Left ventricle myocardium inferior (tissue), 1 donor: ENCODE data around the gene SH3PXD2B. TPM values are rescaled to one million over a fixed set of nuclear protein-coding genes. Genes with fewer than 3 reads are reported as not detected.

Experiments
- DNase-seq: peaks from one replicate; pipeline ENCODE4 v3.0.0-alpha.2; 2020
- H3K27ac ChIP-seq: fragments of 200-600 bp; replicated peaks from 2 replicates; pipeline ENCODE4 v1.8.0; 2021
- H3K27me3 ChIP-seq: fragments of 200-600 bp; 2 replicates; pipeline ENCODE4 v1.8.0; 2021; ENCODE audit warnings: low read depth
- H3K36me3 ChIP-seq: fragments of 200-600 bp; 2 replicates; pipeline ENCODE4 v1.8.0; 2021
- H3K4me1 ChIP-seq: fragments of 200-600 bp; 2 replicates; pipeline ENCODE4 v1.8.0; 2021
- H3K4me3 ChIP-seq: fragments of 200-600 bp; 2 replicates; pipeline ENCODE4 v1.8.0; 2021; ENCODE audit warnings: mild to moderate bottlenecking, moderate library complexity
- H3K9me3 ChIP-seq: fragments of 200-600 bp; replicated peaks from 2 replicates; pipeline ENCODE4 v1.8.0; 2021
- CTCF ChIP-seq: fragments of 200-600 bp; IDR thresholded peaks from 2 replicates; pipeline ENCODE4 v1.8.0; 2021; ENCODE audit warnings: antibody characterized with exemption, mild to moderate bottlenecking, borderline replicate concordance
- intact Hi-C: fragments of 100-400 bp; cut with micrococcal nuclease; formaldehyde crosslinking; loops from one replicate; pipeline ENCODE4 v1.11.0; 2022
- total RNA-seq: library from RNA; stranded (reverse); fragmentation: NEBNext Ultra II Directional; extraction: Animal tissue kit (Norgen Biotek cat#: 25700); gene quantifications from one replicate; pipeline ENCODE4 v1.2.1, GENCODE V29; 2021
- donor health status: DM: no; HTN: yes; CAD: no; lungs with severe emphysema.

Gene SH3PXD2B
- total RNA-seq, 1 donor from 2014 or later: 5.2 TPM

DNA sequence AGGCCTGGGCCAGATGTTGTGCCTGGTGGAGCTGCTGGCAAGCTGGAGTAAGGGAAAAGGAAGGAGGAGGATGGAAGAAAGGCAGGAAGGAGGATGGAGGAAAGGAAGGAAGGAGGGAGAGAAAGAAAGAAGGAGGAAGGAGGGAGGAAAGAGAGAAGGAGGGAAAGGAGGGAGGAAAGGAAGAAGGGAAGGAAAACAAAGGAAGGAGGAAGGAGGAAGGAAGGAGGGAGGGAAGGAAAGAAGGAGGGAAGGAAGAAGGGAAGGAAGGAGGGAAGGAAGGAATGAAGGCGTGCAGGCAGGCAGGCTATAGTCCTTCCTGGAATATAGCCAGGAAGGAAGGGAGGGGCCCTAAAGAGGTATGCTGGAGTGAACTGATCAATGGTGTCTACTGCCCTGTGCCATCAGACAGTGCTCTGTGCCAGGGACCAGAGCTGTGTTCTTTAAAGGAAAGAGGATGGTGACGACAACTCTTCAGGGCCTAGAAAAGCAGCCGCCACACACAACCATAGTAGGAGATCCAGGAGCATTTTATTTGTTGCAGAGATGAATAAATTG is 109.4 kb downstream of the SH3PXD2B start:
- peaks cover 44% of the 10 kb centered on the region for H3K36me3 ChIP-seq
- intact Hi-C loops: no loop called here
- TF ChIP-seq CTCF: no peak

DNA sequence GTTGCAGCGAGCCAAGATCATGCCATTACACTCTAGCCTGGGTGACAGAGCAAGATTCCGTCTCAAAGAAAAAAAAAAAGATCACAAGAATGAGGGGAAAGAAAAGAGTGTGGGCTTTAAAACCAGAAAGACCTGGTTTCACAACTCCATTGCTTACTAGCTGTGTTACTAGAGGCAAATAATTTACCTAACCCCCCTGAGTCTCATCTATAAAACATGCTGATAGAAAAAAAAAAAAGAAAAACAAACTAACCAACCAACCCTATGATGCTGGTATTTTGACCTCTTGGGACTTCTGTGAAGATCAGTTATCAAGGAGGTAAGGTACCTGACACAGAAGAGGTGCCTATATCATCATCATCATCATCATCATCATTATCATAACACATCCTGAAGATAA is 110.6 kb downstream of the SH3PXD2B start:
- intact Hi-C loops: no loop called here
- H3K36me3 ChIP-seq: peaks cover 37% of the 10 kb centered on the region
- H3K27ac ChIP-seq: no peak overlapping the region
- H3K27me3 ChIP-seq: no peaks in the 10 kb centered on the region
- no peak overlapping the region for H3K4me3 ChIP-seq
- H3K4me1 ChIP-seq: no peaks in the 10 kb centered on the region
- TF ChIP-seq CTCF: no peak
- DNase-seq: no peak
- H3K9me3 ChIP-seq: no peaks in the 10 kb centered on the region

More for the DNA sequence above, 109.4 kb downstream of the SH3PXD2B start:
- no peak for DNase-seq
- Histone ChIP-seq H3K4me1 (no peaks in the 10 kb centered on the region), H3K27ac (no peak overlapping the region), H3K9me3 (no peaks in the 10 kb centered on the region), H3K27me3 (no peaks in the 10 kb centered on the region), H3K4me3 (no peak overlapping the region)

DNA sequence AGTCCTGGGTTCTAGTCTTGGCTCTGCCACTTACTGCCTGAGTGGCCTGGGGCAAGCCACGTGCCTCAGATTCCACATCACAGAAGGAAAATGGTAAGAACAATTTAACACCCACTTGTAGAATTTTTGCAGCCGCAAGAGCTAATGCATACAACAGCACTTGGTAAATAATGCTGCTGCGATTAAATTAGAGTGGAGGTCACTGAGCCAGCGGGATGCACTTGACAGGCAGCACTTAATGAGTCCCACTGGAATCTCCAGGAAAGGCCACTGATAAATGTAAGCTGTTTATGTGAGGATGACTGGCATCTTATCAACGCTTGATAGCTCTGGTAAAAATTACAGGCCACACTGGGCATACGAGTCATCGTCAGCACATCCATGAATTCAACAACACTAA is 111.4 kb downstream of the SH3PXD2B start:
- Histone ChIP-seq H3K4me3 (no peak overlapping the region), H3K4me1 (no peaks in the 10 kb centered on the region), H3K27me3 (no peaks in the 10 kb centered on the region), H3K36me3 (peaks cover 33% of the 10 kb centered on the region), H3K27ac (no peak overlapping the region), H3K9me3 (no peaks in the 10 kb centered on the region)
- no peak for TF ChIP-seq CTCF
- intact Hi-C loops: no loop called here
- no peak for DNase-seq

GRCh38 chr5:172339264-172340180 is 114.8 kb downstream of the SH3PXD2B start:
- H3K36me3 ChIP-seq: peaks cover 19% of the 10 kb centered on the region
- H3K27ac ChIP-seq: no peak overlapping the region
- intact Hi-C loops: no loop called here

More at GRCh38 chr5:172339264-172340180, 114.8 kb downstream of the SH3PXD2B start:
- Histone ChIP-seq H3K4me1 (no peaks in the 10 kb centered on the region), H3K27me3 (no peaks in the 10 kb centered on the region), H3K4me3 (no peak overlapping the region), H3K9me3 (no peaks in the 10 kb centered on the region)
- TF ChIP-seq CTCF: no peak
- no peak for DNase-seq
